IMR-90 (cell line): Measurements from ENCODE around the gene CLEC7A. TPM values are rescaled to one million over a fixed set of nuclear protein-coding genes. Genes with fewer than 3 reads are reported as not detected.

Experiments
- ATAC-seq: fragments of 200-7000 bp; cut with Tn5 transposase; 2 replicates; pipeline ENCODE4 v1.9.1; 2020; ENCODE audit warnings: low read depth, mild to moderate bottlenecking, moderate library complexity
- BruUV-seq: library from RNA; stranded (reverse); fragments of 400-500 nt; replicated peaks from 2 replicates; lab custom pipeline; 2021; lab: Mats Ljungman, UMichigan
- CTCF ChIA-PET: fragments of 300-600 bp; formaldehyde crosslinking; extraction: SDS; loops from one replicate; lab custom pipeline; 2021; ENCODE audit warnings: antibody characterized with exemption; lab: Yijun Ruan, JAX
- POLR2A ChIA-PET: fragments of 300-600 bp; sonication (Branson Sonifier 250); formaldehyde crosslinking; loops from one replicate; lab custom pipeline; 2022; ENCODE audit warnings: antibody characterized with exemption; ENCODE audit not compliant: unreplicated experiment; lab: Charles Lee
- DNase-seq: peaks from one replicate; pipeline ENCODE4 v3.0.0; 2013
- H2AFZ ChIP-seq: replicated peaks from 2 replicates; pipeline ENCODE3; 2013; ENCODE audit warnings: low read length, mild to moderate bottlenecking; ENCODE audit not compliant: poor library complexity
- H2AK5ac ChIP-seq: 2 replicates; pipeline ENCODE4 v1.6.1; 2013; ENCODE audit warnings: low read depth, low read length, inconsistent platforms
- H2AK9ac ChIP-seq: replicated peaks from 2 replicates; pipeline ENCODE3; 2013; ENCODE audit warnings: mild to moderate bottlenecking, low read depth, low read length, moderate library complexity; ENCODE audit not compliant: poor library complexity
- H2BK120ac ChIP-seq: 2 replicates; pipeline ENCODE4 v1.6.1; 2013; ENCODE audit warnings: low read depth, low read length, inconsistent platforms
- H2BK15ac ChIP-seq: 3 replicates; pipeline ENCODE4 v1.6.1; 2013; ENCODE audit warnings: low read depth, low read length, inconsistent platforms
- H2BK20ac ChIP-seq: 2 replicates; pipeline ENCODE4 v1.6.1; 2013; ENCODE audit warnings: low read depth, mild to moderate bottlenecking, inconsistent platforms, low read length, moderate library complexity
- H2BK5ac ChIP-seq: 2 replicates; pipeline ENCODE4 v1.6.1; 2013; ENCODE audit warnings: mild to moderate bottlenecking, low read depth, low read length, inconsistent platforms; ENCODE audit not compliant: poor library complexity, severe bottlenecking
- H3K14ac ChIP-seq: replicated peaks from 2 replicates; pipeline ENCODE4 v1.6.1; 2013; ENCODE audit warnings: low read depth, low read length, inconsistent platforms
- H3K18ac ChIP-seq: 2 replicates; pipeline ENCODE4 v1.6.1; 2013; ENCODE audit warnings: low read depth, low read length, control low read depth
- H3K23ac ChIP-seq: 2 replicates; pipeline ENCODE4 v1.6.1; 2013; ENCODE audit warnings: low read depth, low read length, inconsistent platforms
- H3K27ac ChIP-seq: 2 replicates; pipeline ENCODE4 v1.5.1; 2013; ENCODE audit warnings: mild to moderate bottlenecking, control low read depth, low read length; ENCODE audit not compliant: insufficient read depth
- H3K27me3 ChIP-seq: 2 replicates; pipeline ENCODE4 v1.6.1; 2013; ENCODE audit warnings: low read length; ENCODE audit not compliant: control insufficient read depth, insufficient read depth
- H3K36me3 ChIP-seq: 2 replicates; pipeline ENCODE4 v1.6.1; 2013; ENCODE audit warnings: low read length, mixed read lengths; ENCODE audit not compliant: control insufficient read depth, insufficient read depth
- H3K4ac ChIP-seq: 2 replicates; pipeline ENCODE4 v1.6.1; 2013; ENCODE audit warnings: low read depth, low read length, inconsistent platforms
- H3K4me1 ChIP-seq: 2 replicates; pipeline ENCODE4 v1.6.1; 2013; ENCODE audit warnings: low read length, mixed read lengths; ENCODE audit not compliant: control insufficient read depth, insufficient read depth
- H3K4me2 ChIP-seq: 2 replicates; pipeline ENCODE4 v1.6.1; 2013; ENCODE audit warnings: low read depth, mild to moderate bottlenecking, control low read depth, low read length, moderate library complexity
- H3K4me3 ChIP-seq: 2 replicates; pipeline ENCODE4 v1.5.1; 2013; ENCODE audit warnings: low read depth, mild to moderate bottlenecking, control low read depth, low read length, moderate library complexity; ENCODE audit not compliant: insufficient read depth
- H3K56ac ChIP-seq: 2 replicates; pipeline ENCODE4 v1.6.1; 2013; ENCODE audit warnings: low read length, inconsistent platforms; ENCODE audit not compliant: insufficient read depth; ENCODE audit errors: extremely low read depth
- H3K79me1 ChIP-seq, 2 experiments: 2 replicates each; pipeline ENCODE4 v1.6.1; 2013; ENCODE audit warnings: low read length in 2 of 2, inconsistent platforms in 1 of 2, low read depth in 1 of 2
- H3K9ac ChIP-seq: 2 replicates; pipeline ENCODE4 v1.6.1; 2013; ENCODE audit warnings: low read depth, low read length, control low read depth
- H3K9me1 ChIP-seq: 2 replicates; pipeline ENCODE4 v1.6.1; 2013; ENCODE audit warnings: low read length, inconsistent platforms; ENCODE audit not compliant: insufficient read depth
- H3K9me3 ChIP-seq: 2 replicates; pipeline ENCODE4 v1.6.1; 2013; ENCODE audit warnings: low read length; ENCODE audit not compliant: control insufficient read depth, insufficient read depth
- H4K20me1 ChIP-seq: 2 replicates; pipeline ENCODE4 v1.6.1; 2013; ENCODE audit warnings: low read length, inconsistent platforms; ENCODE audit not compliant: insufficient read depth
- H4K5ac ChIP-seq: 2 replicates; pipeline ENCODE4 v1.6.1; 2013; ENCODE audit warnings: mild to moderate bottlenecking, low read depth, low read length, control low read depth
- H4K8ac ChIP-seq, 2 experiments: 2 replicates each; pipeline ENCODE4 v1.6.1; 2013; ENCODE audit warnings: low read depth in 2 of 2, low read length in 2 of 2, control low read depth in 1 of 2, inconsistent platforms in 1 of 2
- H4K91ac ChIP-seq: 2 replicates; pipeline ENCODE4 v1.6.1; 2013; ENCODE audit warnings: low read depth, low read length, inconsistent platforms; ENCODE audit not compliant: insufficient read depth
- ELK1 ChIP-seq: fragments of 150-350 bp; IDR thresholded peaks from 2 replicates; pipeline ENCODE4 v1.6.1; 2016; ENCODE audit warnings: low read depth, mild to moderate bottlenecking, low read length, moderate library complexity, borderline replicate concordance
- MAZ ChIP-seq: IDR thresholded peaks from 2 replicates; pipeline ENCODE4 v1.6.1; 2012; ENCODE audit warnings: low read depth, mild to moderate bottlenecking, low read length, improper control_type of control experiment, moderate library complexity, borderline replicate concordance
- NFE2L2 ChIP-seq: fragments of 150-350 bp; IDR thresholded peaks from 2 replicates; pipeline ENCODE4 v1.6.1; 2016; ENCODE audit warnings: low read depth, mild to moderate bottlenecking, low read length
- RFX5 ChIP-seq: IDR thresholded peaks from 2 replicates; pipeline ENCODE4 v1.8.0; 2012; ENCODE audit warnings: low read depth, mild to moderate bottlenecking, low read length, moderate library complexity
- WGBS, 2 experiments: methylation state at CpG; one replicate each; pipeline versions ENCODE4 v1.1.5 to v1.1.7; 2013; ENCODE audit warnings: missing lambda C conversion rate in 2 of 2; ENCODE audit not compliant: insufficient read length in 1 of 2; ENCODE audit errors: extremely low coverage in 2 of 2; 5-methylcytosine and 5-hydroxymethylcytosine counted together
- dilution Hi-C: fragments of 300-500 bp; cut with HindIII; formaldehyde crosslinking; loops from one replicate; pipeline ENCODE4 v1.14.3; 2018; ENCODE audit warnings: low sequenced_read_pairs; ENCODE audit not compliant: unreplicated experiment
- in situ Hi-C: fragments of 300-500 bp; cut with MboI; formaldehyde crosslinking; loops from 3 replicates; pipeline ENCODE4 v1.14.3; 2019; ENCODE audit warnings: low sequenced_read_pairs, inconsistent platforms, mixed read lengths
- intact Hi-C: fragments of 100-400 bp; cut with micrococcal nuclease; formaldehyde crosslinking; loops from 2 replicates; pipeline ENCODE4 v1.10.0; 2022
- polyA plus RNA-seq, 3 experiments: library from polyadenylated mRNA; depleted of rRNA; stranded (reverse); fragments of >200 nt; gene quantifications; 2 replicates each; pipeline ENCODE4 v1.2.3, GENCODE V29; 2012; ENCODE audit warnings: low replicate concordance in 1 of 3
- total RNA-seq: library from RNA; depleted of rRNA; stranded (reverse); fragments of >200 nt; gene quantifications from 2 replicates; pipeline ENCODE4 v1.2.3, GENCODE V29; 2012

CLEC7A gene
- total and polyA plus RNA-seq, 2 of the 4 experiments (the other 2 are of a cell fraction), result not detected

GRCh38 chr12:10174986-10175614 is 45.1 kb upstream of the CLEC7A start:
- Histone ChIP-seq H3K9me3 (no peaks in the 10 kb centered on the region), H4K20me1 (no peaks in the 10 kb centered on the region), H3K27me3 (no peaks in the 10 kb centered on the region), H2BK120ac (peak overlapping the region; percentile 14; the same call in 1 of the 2 replicates), H3K4me1 (peaks cover 12% of the 10 kb centered on the region), H3K14ac (0 out of 2 replicates have a peak overlapping the region, but pooled peaks have one; percentile 4), H3K4me2 (no peak overlapping the region), H3K18ac (peak overlapping the region; percentile 51; the same call in 1 of the 2 replicates), H3K56ac (no peak overlapping the region), H4K8ac (no peak overlapping the region), H2AK9ac (no peak overlapping the region), H2BK15ac (peak overlapping the region; percentile 50; the same call in 2 of the 3 replicates), H2AK5ac (no peak overlapping the region), H2AFZ (no peak overlapping the region), H3K4me3 (no peak overlapping the region), H4K91ac (no peak overlapping the region; the same call in 1 of the 2 replicates), H2BK20ac (peak overlapping the region; percentile 44), H3K9ac (no peak overlapping the region), H2BK5ac (no peak overlapping the region), H3K27ac (no peak overlapping the region), H3K23ac (no peak overlapping the region), H4K5ac (no peak overlapping the region), H3K4ac (peak overlapping the region; percentile 11; the same call in 1 of the 2 replicates), H3K36me3 (no peaks in the 10 kb centered on the region), H3K79me1 (no peaks in the 10 kb centered on the region), H3K9me1 (no peaks in the 10 kb centered on the region; the same call in 1 of the 2 replicates)
- WGBS, 2 experiments, result no CpG with 5 or more reads among the region's 2 CpGs
- BruUV-seq, result no TSS peak
- POLR2A ChIA-PET, result interaction anchor here (0.5 kb wide), 1 partner anchor 32 kb away, joined by 4 read pairs; no protein-coding TSS in a partner anchor
- ATAC-seq (no peak), DNase-seq (no peak)
- in situ Hi-C loops (no loop called here), intact Hi-C loops (no loop called here), dilution Hi-C loops (no loop called here)
- TF ChIP-seq ELK1, result no peak
- no peak for TF ChIP-seq NFE2L2
- TF ChIP-seq RFX5, result no peak
- TF ChIP-seq MAZ, result no peak
- CTCF ChIA-PET, result interaction anchor here (1.0 kb wide), 1 partner anchor 10 kb away, joined by 3 read pairs; no protein-coding TSS in a partner anchor
